H1 (cell line): Measurements from ENCODE around the gene PLBD1. TPM values are rescaled to one million over a fixed set of nuclear protein-coding genes. Genes with fewer than 3 reads are reported as not detected.

Source experiments
- CTCF ChIA-PET: fragments of 300-600 bp; sonication (Branson Sonifier 250); formaldehyde crosslinking; loops from one replicate; lab custom pipeline; 2021; ENCODE audit not compliant: partially characterized antibody; lab: Charles Lee
- POLR2A ChIA-PET: fragments of 300-600 bp; sonication (Branson Sonifier 250); formaldehyde crosslinking; loops from one replicate; lab custom pipeline; 2021; ENCODE audit warnings: inconsistent platforms; ENCODE audit not compliant: partially characterized antibody; lab: Charles Lee
- DNase-seq, 2 experiments: peaks; one replicate each; pipeline versions ENCODE4 v3.0.0 to v3.0.0-alpha.2; 2010 to 2022; ENCODE audit warnings: low spot score in 2 of 2, low read depth in 1 of 2, mixed read lengths in 1 of 2
- FAIRE-seq: peaks from 2 replicates; lab custom pipeline; 2011; peaks lifted over from hg19 to GRCh38; lab: Jason Lieb, UNC
- H2AFZ ChIP-seq: 2 replicates; pipeline ENCODE4 v1.8.1; 2012; ENCODE audit warnings: low read length, inconsistent platforms
- H2AK5ac ChIP-seq: 2 replicates; pipeline ENCODE4 v1.6.1; 2013; ENCODE audit warnings: low read depth, low read length
- H2BK120ac ChIP-seq: replicated peaks from 2 replicates; pipeline ENCODE3; 2013; ENCODE audit warnings: low read depth, low read length, inconsistent platforms
- H2BK12ac ChIP-seq: 2 replicates; pipeline ENCODE4 v1.6.1; 2013; ENCODE audit warnings: low read depth, low read length
- H2BK15ac ChIP-seq: 2 replicates; pipeline ENCODE4 v1.6.1; 2013; ENCODE audit warnings: low read length
- H2BK20ac ChIP-seq: 2 replicates; pipeline ENCODE4 v1.6.1; 2013; ENCODE audit warnings: low read length
- H2BK5ac ChIP-seq: 2 replicates; pipeline ENCODE4 v1.6.1; 2013; ENCODE audit warnings: low read depth, low read length
- H3K14ac ChIP-seq: 2 replicates; pipeline ENCODE4 v1.6.1; 2013; ENCODE audit warnings: inconsistent platforms; ENCODE audit not compliant: insufficient read length
- H3K18ac ChIP-seq: 2 replicates; pipeline ENCODE4 v1.6.1; 2013; ENCODE audit warnings: low read length; ENCODE audit errors: extremely low read depth
- H3K23ac ChIP-seq: 2 replicates; pipeline ENCODE4 v1.6.1; 2013; ENCODE audit warnings: inconsistent platforms; ENCODE audit not compliant: insufficient read length
- H3K23me2 ChIP-seq: 2 replicates; pipeline ENCODE4 v1.6.1; 2013; ENCODE audit warnings: low read depth, low read length
- H3K27ac ChIP-seq: 2 replicates; pipeline ENCODE4 v1.6.1; 2011; ENCODE audit warnings: low read depth, low read length, inconsistent platforms
- H3K27me3 ChIP-seq, 4 experiments: replicated peaks in 1 of 4; 1 replicate in 1 of 4; 2 replicates in 3 of 4; pipeline versions ENCODE4 v1.6.1 to v1.8.1; 2011 to 2013; ENCODE audit warnings: low read length in 3 of 4, mild to moderate bottlenecking in 3 of 4, inconsistent platforms in 2 of 4, mixed read lengths in 2 of 4, moderate library complexity in 1 of 4; ENCODE audit not compliant: control insufficient read depth in 3 of 4, insufficient read depth in 3 of 4; ENCODE audit errors: extremely low read depth in 1 of 4
- H3K36me3 ChIP-seq, 4 experiments: 2 replicates each; pipeline versions ENCODE4 v1.6.1 to v1.8.1; 2011 to 2013; ENCODE audit warnings: mild to moderate bottlenecking in 4 of 4, low read length in 3 of 4, moderate library complexity in 2 of 4, control low read depth in 1 of 4, inconsistent platforms in 1 of 4; ENCODE audit not compliant: insufficient read depth in 4 of 4, control insufficient read depth in 2 of 4
- H3K4ac ChIP-seq: replicated peaks from 2 replicates; pipeline ENCODE3; 2013; ENCODE audit warnings: low read length, low read depth, mixed read lengths, inconsistent platforms; ENCODE audit not compliant: insufficient read length
- H3K4me1 ChIP-seq, 4 experiments: replicated peaks in 1 of 4; 1 replicate in 1 of 4; 2 replicates in 3 of 4; pipeline versions ENCODE4 v1.6.1 to v1.8.1; 2011 to 2013; ENCODE audit warnings: low read length in 3 of 4, inconsistent platforms in 2 of 4, mixed read lengths in 1 of 4; ENCODE audit not compliant: insufficient read depth in 4 of 4, control insufficient read depth in 3 of 4
- H3K4me2 ChIP-seq, 2 experiments: 2 replicates each; pipeline versions ENCODE4 v1.6.1 to v1.8.1; 2011 to 2013; ENCODE audit warnings: low read depth in 2 of 2, low read length in 2 of 2, control low read depth in 1 of 2, inconsistent platforms in 1 of 2, mild to moderate bottlenecking in 1 of 2; ENCODE audit not compliant: insufficient read depth in 1 of 2
- H3K4me3 ChIP-seq, 4 experiments: fragments of 200-600, 300-600 bp in 1 of 4; sonication (generic), shearing (Covaris generic), sonication (Bioruptor Twin) in 1 of 4; 2 replicates each; pipeline versions ENCODE4 v1.5.1 to v1.8.1; 2011 to 2016; ENCODE audit warnings: low read length in 4 of 4, low read depth in 3 of 4, control low read depth in 2 of 4, inconsistent platforms in 2 of 4, mild to moderate bottlenecking in 2 of 4, mixed read lengths in 1 of 4, moderate library complexity in 1 of 4; ENCODE audit not compliant: insufficient read depth in 2 of 4; ENCODE audit errors: extremely low read depth in 1 of 4
- H3K56ac ChIP-seq: replicated peaks from 2 replicates; pipeline ENCODE3; 2013; ENCODE audit warnings: low read depth, mild to moderate bottlenecking, mixed read lengths, low read length, inconsistent platforms; ENCODE audit not compliant: insufficient read length
- H3K79me1 ChIP-seq: 2 replicates; pipeline ENCODE4 v1.6.1; 2013; ENCODE audit warnings: low read depth, low read length, control low read depth
- H3K79me2 ChIP-seq, 2 experiments: 2 replicates each; pipeline versions ENCODE4 v1.6.1 to v1.8.1; 2012 to 2013; ENCODE audit warnings: low read length in 2 of 2, mild to moderate bottlenecking in 2 of 2, inconsistent platforms in 1 of 2; ENCODE audit not compliant: insufficient read depth in 2 of 2, control insufficient read depth in 1 of 2
- H3K9ac ChIP-seq, 4 experiments: replicated peaks in 1 of 4; 1 replicate in 1 of 4; 2 replicates in 3 of 4; pipeline versions ENCODE4 v1.6.1 to v1.8.1; 2011 to 2013; ENCODE audit warnings: low read depth in 3 of 4, low read length in 3 of 4, control low read depth in 2 of 4, mild to moderate bottlenecking in 2 of 4, moderate library complexity in 2 of 4, inconsistent platforms in 1 of 4; ENCODE audit errors: extremely low read depth in 1 of 4
- H3K9me3 ChIP-seq, 2 experiments: 2 replicates each; pipeline versions ENCODE4 v1.6.1 to v1.8.1; 2012 to 2013; ENCODE audit warnings: mild to moderate bottlenecking in 2 of 2, moderate library complexity in 2 of 2, control low read depth in 1 of 2, inconsistent platforms in 1 of 2, low read depth in 1 of 2, low read length in 1 of 2, mixed read lengths in 1 of 2; ENCODE audit not compliant: insufficient read depth in 2 of 2
- H4K20me1 ChIP-seq, 2 experiments: replicated peaks in 1 of 2; 2 replicates each; pipeline versions ENCODE3 to v1.8.1; 2011 to 2013; ENCODE audit warnings: inconsistent platforms in 2 of 2, low read length in 2 of 2, mild to moderate bottlenecking in 1 of 2; ENCODE audit not compliant: insufficient read depth in 2 of 2, control insufficient read depth in 1 of 2
- H4K5ac ChIP-seq: 2 replicates; pipeline ENCODE4 v1.6.1; 2013; ENCODE audit warnings: low read length, low read depth, mixed read lengths, inconsistent platforms; ENCODE audit not compliant: insufficient read length
- H4K8ac ChIP-seq: 2 replicates; pipeline ENCODE4 v1.8.0; 2013; ENCODE audit warnings: mild to moderate bottlenecking, moderate library complexity, low read length, inconsistent platforms; ENCODE audit not compliant: insufficient read depth; ENCODE audit errors: extremely low read depth
- H4K91ac ChIP-seq: replicated peaks from 2 replicates; pipeline ENCODE3; 2013; ENCODE audit warnings: low read length, mixed read lengths, inconsistent platforms; ENCODE audit not compliant: insufficient read length
- TEAD4 ChIP-seq: IDR thresholded peaks from 2 replicates; pipeline ENCODE4 v1.6.1; 2012; ENCODE audit warnings: low read depth, low read length, inconsistent platforms, mixed read lengths
- ZNF274 ChIP-seq: IDR thresholded peaks from 2 replicates; pipeline ENCODE4 v1.7.0; 2012; ENCODE audit warnings: low read length, borderline replicate concordance; ENCODE audit errors: extremely low read depth
- WGBS, 2 experiments: shearing (Covaris generic) in 1 of 2; methylation state at CpG; one replicate each; pipeline versions ENCODE4 v1.1.6 to v1.1.7; 2013 to 2015; ENCODE audit warnings: low lambda C conversion rate in 2 of 2, mixed read lengths in 2 of 2, inconsistent platforms in 1 of 2, low coverage in 1 of 2, missing lambda C conversion rate in 1 of 2; ENCODE audit not compliant: insufficient replicate concordance in 2 of 2, insufficient coverage in 1 of 2, insufficient read length in 1 of 2; ENCODE audit errors: extremely low coverage in 1 of 2, missing lambda C conversion rate in 1 of 2; 5-methylcytosine and 5-hydroxymethylcytosine counted together
- polyA plus RNA-seq, 7 experiments: library from polyadenylated mRNA; depleted of rRNA in 3 of 7; stranded (reverse) in 5 of 7; unstranded in 2 of 7; fragments of >200 nt in 5 of 7; fragments of 200-250 nt in 2 of 7; gene quantifications; 1 replicate in 5 of 7; 2 replicates in 1 of 7; 4 replicates in 1 of 7; pipeline versions ENCODE4 v1.2.1 to v1.2.3, GENCODE V29; 2011 to 2013; ENCODE audit warnings: missing spikeins in 2 of 7, mixed read lengths in 2 of 7
- total RNA-seq: library from RNA; stranded (reverse); fragmentation: NEBNext Ultra II Directional; extraction: Animal tissue kit (Norgen Biotek cat#: 25700); gene quantifications from 2 replicates; pipeline ENCODE4 v1.2.1, GENCODE V29; 2021

PLBD1 gene
- total and polyA plus RNA-seq, 2 of the 8 experiments (the other 6 are each of a cell fraction or from before 2014, with no cell fraction given): 6.3 to 12.3 TPM

DNA sequence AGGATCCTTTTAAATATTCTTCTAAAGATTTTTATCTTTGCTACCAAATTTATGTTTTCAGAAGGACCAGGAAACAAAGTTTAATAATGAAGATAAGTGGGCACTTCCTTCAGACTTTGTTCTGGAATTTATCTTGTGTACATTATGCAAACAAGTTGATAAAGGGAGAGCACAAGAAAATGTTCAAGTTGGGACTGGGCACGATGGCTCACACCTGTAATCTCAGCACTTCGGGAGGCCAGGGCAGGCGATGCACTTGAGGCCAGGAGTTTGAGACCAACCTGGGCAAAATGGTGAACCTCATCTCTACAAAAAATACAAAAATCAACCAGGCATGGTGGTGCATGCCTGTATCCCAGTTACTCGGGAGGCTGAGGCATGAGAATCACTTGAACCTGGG lies 4.6 kb downstream of the PLBD1 start:
- H3K27me3 ChIP-seq: peaks cover 0 to 2% (median 1%) of the 10 kb centered on the region in 4 experiments; a peak in 2 of 7 replicates
- no peak overlapping the region for H2BK15ac ChIP-seq
- WGBS, 2 experiments: 95% methylated on average over 4 of the region's 4 CpGs; no CpG with 5 or more reads in 1 of the 2 experiments
- no peak overlapping the region for H3K56ac ChIP-seq
- H3K4me1 ChIP-seq: no peaks in the 10 kb centered on the region; a peak in 2 of 7 replicates
- H2AK5ac ChIP-seq: no peak overlapping the region
- H2BK12ac ChIP-seq: no peak overlapping the region
- H3K4ac ChIP-seq: no peak overlapping the region
- H4K8ac ChIP-seq: no peak overlapping the region
- H4K20me1 ChIP-seq: no peaks in the 10 kb centered on the region
- no peak overlapping the region for H3K18ac ChIP-seq
- H3K4me3 ChIP-seq: no peak overlapping the region
- no peaks in the 10 kb centered on the region for H3K36me3 ChIP-seq
- H3K9ac ChIP-seq: no peak overlapping the region
- ChIA-PET CTCF (no interaction called here), POLR2A (no interaction called here)
- no peak overlapping the region for H2AFZ ChIP-seq
- H2BK20ac ChIP-seq: no peak overlapping the region
- no peak for TF ChIP-seq TEAD4
- TF ChIP-seq ZNF274: no peak
- H3K4me2 ChIP-seq: no peak overlapping the region
- H3K23me2 ChIP-seq: peaks cover 8% of the 10 kb centered on the region; the same call in 1 of the 2 replicates
- H3K27ac ChIP-seq: no peak overlapping the region
- H4K91ac ChIP-seq: no peak overlapping the region
- DNase-seq (no peak), FAIRE-seq (no peak)
- H2BK5ac ChIP-seq: no peak overlapping the region
- no peaks in the 10 kb centered on the region for H3K9me3 ChIP-seq
- no peak overlapping the region for H3K14ac ChIP-seq
- H2BK120ac ChIP-seq: no peak overlapping the region
- H3K79me1 ChIP-seq: no peaks in the 10 kb centered on the region; the same call in 1 of the 2 replicates
- no peak overlapping the region for H3K23ac ChIP-seq
- no peak overlapping the region for H4K5ac ChIP-seq
- H3K79me2 ChIP-seq: no peaks in the 10 kb centered on the region
